Liver (tissue), 3 donors: ENCODE measurements around the gene RNF220.

Experiments used
- CTCF ChIP-seq: fragments of 150-350 bp; IDR thresholded peaks from 2 replicates; pipeline ENCODE4 v1.5.1; 2017; ENCODE audit warnings: improper control_type of control experiment, low read depth, low read length; ENCODE audit not compliant: missing input control
- EGR1 ChIP-seq, 2 donors: IDR thresholded peaks; 2 replicates each; pipeline ENCODE4 v1.6.1; 2016 to 2018; ENCODE audit warnings: antibody characterized with exemption in 2 of 2, low read depth in 2 of 2
- FOXA1 ChIP-seq: IDR thresholded peaks from 2 replicates; pipeline ENCODE4 v1.6.1; 2016; ENCODE audit warnings: antibody characterized with exemption
- RAD21 ChIP-seq, 2 donors: IDR thresholded peaks; 2 replicates each; pipeline ENCODE4 v1.6.1; 2016; ENCODE audit warnings: antibody characterized with exemption in 2 of 2, mild to moderate bottlenecking in 2 of 2
- REST ChIP-seq: IDR thresholded peaks from 2 replicates; pipeline ENCODE4 v1.6.1; 2016; ENCODE audit warnings: antibody characterized with exemption, mild to moderate bottlenecking
- SP1 ChIP-seq: IDR thresholded peaks from 2 replicates; pipeline ENCODE4 v1.6.1; 2018; ENCODE audit warnings: antibody characterized with exemption, mild to moderate bottlenecking
- TAF1 ChIP-seq: conservative IDR thresholded peaks from 2 replicates; pipeline ENCODE4 v1.6.1; 2016; ENCODE audit warnings: antibody characterized with exemption, mild to moderate bottlenecking
- donor health status: healthy.
- donor health status: healthy.

DNA sequence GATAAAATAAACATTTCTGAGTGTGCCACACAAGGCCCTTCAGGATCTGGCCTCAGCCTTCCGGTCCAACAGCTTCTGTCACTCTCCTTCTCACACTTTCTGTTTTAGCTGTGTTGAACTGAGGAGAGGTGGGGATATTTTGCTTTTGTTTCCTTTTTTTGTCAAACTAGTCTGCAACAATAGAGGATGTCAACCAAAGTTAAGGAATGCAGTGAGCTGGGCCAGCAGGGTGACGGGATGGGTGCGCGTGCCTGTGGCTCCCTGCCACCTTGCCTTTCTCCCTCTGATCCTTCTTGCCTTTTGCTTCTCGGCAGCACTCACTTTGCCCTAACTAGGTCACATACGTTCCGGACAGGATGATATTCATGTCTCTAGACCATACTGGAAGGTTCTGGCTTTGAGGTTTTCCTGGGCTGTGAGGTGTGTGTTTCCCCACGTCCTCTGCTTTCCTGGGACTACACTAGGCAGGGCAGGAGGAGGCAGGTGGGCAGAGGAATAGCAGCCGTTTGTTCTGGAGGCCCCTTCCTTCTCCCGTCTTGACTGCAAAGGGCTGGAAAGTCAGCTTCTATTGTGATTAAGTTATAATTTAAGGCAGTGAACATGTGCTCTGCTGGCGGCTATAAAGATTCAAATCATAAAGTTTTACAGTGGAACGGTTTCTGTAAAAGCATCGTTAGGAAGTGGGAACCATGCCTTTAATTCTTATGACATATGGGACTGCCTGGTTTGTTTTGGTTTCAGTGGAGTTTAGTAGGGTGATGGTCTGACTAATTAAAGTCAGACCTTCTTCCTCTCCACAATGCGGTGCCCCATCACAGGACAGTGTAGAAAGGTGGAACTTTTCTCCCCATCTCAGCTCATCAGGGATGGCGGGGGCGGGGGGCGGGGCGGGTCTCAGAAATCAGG is 67.8 kb downstream of the RNF220 start:
- TF ChIP-seq TAF1 = no peak
- no peak for TF ChIP-seq CTCF
- TF ChIP-seq FOXA1 = no peak
- no peak for TF ChIP-seq SP1
- TF ChIP-seq RAD21 (IDR thresholded peaks at IDR 0.05) = no peak
- no peak for TF ChIP-seq EGR1 (IDR thresholded peaks at IDR 0.05; ENCODE audit: low read depth in 2 of 2)
- TF ChIP-seq REST = no peak
